G401.6 (cell line): ENCODE measurements around the gene CHMP1A.

Experiments
- FAIRE-seq: peaks from 2 replicates; lab custom pipeline; 2012; peaks lifted over from hg19 to GRCh38; lab: Jason Lieb, UNC

The CHMP1A gene

DNA sequence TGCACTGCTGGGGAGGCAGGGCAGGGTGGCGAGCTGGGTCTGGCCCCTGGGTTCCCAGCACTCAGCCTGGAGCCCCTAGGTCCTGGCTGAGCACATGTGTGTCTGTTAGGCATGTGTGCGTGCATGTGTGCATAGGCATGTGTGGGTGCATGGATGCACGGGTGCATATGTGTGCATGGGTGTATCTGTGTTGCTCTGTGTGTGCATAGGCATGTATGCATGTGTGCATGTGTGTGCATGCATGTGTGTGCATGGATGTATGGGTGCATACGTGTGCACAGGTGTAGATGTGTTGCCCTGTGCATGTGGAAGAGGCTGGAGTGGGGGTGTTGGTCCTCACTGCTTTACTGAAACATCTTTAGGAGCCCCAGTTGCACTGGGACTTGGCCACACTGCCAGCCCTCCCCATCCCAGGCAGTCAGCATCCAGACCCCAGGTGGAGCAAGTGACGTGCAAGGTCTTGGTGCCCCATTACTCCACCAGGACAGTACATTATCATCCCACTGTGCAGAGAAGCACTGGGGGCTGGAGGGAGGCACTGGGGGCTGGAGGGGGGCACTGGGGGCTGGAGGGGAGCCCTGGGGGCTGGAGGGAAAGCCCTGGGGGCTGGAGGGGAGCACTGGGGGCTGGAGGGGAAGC is 54.4 kb downstream of the CHMP1A start:
- FAIRE-seq, result no peak

DNA sequence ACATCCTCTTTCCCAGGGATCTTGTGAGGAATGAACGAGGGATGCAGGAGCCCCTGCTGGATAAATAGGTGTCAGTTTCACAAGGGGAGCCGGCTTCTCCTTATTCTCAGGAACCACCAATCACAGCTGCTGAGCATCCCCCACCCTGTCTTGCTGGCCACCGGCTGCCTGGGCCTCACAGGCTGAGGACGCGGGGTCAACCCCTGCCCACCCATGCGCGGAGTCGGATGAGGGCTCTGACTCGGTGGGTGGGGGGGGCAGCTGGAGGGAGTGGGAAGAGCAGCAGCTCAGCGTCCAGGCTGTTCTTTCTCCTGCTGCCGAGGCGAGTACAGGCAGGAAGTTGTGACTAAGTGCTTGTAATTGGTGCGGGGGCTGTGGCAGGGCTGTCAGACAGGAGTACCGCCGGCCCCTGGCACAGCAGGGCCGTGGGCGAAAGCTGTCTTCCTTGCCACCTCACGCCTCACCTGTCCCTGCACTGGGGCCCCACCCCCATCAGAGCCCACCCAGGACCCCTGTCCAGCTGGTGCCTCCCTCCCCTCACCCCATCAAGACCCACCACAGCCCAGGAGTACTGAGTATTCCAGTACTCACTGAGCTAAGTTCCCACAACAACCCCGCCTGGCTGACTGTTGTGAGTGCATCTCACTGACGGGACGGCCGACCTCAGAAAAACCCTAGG is 55.1 kb downstream of the CHMP1A start:
- no peak for FAIRE-seq

DNA sequence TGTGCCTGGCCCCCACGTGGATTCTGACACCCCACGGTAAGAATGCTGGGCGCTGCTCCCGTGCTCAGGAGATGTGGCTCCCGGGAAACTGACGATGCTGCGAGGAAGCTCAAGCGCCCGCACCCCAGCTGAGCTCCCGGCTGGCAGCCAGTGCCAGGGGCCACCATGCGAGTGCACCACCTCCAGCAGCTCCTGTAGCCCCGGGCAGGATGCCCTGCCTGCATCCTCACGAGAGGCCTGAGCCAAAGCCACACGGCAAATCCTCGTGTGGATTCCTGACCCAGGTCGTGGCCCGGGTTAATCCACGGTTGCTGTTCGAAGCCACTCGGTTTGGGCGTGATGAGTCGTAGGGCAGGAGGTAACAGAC is 55.6 kb downstream of the CHMP1A start:
- no peak for FAIRE-seq

DNA sequence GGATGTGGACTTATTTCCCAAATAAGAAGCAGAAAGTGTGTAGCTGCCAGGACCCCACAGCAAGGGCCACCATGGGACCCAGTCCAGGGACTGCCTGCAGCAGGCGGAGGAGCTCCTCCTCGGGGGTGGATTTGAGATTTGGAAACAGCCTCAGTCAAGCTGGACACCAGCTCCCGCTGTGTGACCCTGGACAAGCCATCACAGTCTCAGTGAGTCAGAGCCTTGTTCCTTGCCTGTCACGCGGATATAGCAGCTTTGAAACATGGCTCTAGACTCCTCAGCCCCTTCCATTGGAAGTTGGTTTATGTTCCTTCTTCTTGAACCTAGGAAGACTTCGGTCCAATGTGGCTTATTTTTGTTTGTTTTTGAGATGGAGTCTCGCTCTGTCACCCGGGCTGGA is 56.6 kb downstream of the CHMP1A start:
- no peak for FAIRE-seq

DNA sequence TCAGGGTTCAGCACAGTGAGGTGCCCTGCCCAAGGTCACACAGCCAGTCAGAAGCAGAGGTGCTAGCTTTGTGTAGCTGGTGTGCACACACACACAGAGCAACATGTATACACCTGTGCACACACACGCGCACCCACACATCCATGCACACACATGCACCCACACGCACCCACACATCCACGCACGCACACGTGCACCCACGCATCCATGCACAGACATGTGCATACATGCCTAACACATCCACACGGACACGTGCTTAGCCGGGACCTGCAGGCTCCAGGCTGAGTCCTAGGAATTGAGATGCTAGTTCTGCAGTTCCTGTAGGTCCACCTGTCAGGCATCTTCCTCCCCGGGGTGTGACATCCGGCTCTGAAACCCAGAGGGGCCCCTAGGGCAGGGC is 57.1 kb downstream of the CHMP1A start:
- FAIRE-seq, result no peak

DNA sequence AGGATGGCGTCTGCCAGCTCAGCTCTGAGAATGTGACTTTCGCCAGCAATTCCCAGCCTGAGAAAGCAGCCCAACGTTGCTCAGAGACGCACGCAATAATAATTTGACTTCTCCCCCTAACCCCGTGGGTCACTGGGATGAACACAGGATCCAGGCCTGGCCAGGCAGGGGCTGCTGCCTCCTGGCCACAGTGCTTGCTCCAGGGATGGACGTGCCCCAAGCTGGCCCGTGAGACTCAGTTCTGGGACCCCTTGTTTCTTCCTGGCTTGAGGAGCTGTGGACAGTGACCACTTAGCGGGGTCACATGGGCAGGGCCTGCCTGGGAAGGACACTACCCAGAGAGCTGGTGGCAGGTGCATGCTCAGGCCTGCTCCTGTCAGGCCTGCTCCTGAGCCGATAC is 57.6 kb downstream of the CHMP1A start:
- FAIRE-seq, result no peak

DNA sequence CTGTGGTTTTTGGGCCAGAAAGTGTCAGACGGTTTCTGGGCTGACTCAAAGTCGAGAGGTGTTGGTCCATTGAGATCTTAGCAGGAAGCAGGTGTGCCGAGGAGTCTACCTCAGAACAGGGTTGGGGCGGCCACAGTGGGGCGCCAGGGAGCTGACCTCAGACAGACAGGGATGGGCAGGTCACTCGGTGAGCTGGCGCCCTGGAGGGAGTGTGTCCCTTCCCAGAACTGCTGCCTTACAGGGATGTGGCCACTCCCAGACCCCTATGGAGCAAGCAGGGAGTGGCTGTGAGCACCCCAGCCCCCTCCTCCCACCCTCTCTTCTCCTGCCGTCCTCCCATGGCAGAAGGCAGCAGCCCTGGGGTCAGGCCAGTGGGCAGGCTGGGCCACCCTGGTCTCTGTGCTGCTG is 58.1 kb downstream of the CHMP1A start:
- FAIRE-seq, result peak; percentile 31

DNA sequence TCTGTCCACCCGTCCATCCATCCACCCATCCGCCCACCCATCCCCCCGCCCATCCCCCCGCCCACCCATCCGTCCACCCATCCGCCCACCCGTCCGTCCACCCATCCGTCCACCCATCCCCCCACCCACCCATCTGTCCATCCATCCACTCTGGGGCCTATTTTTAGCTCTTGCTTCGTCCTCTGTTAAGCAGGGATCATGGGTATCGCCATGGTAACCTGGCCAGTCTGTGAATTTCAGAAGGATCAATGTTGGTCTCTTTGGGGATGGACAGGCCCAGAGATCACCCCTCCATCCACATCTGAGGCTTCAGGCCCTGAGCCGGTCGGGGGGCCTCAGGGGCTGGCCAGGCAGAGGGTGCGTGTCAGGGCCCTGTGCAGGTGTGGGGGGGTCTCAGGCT is 59.3 kb downstream of the CHMP1A start:
- no peak for FAIRE-seq

DNA sequence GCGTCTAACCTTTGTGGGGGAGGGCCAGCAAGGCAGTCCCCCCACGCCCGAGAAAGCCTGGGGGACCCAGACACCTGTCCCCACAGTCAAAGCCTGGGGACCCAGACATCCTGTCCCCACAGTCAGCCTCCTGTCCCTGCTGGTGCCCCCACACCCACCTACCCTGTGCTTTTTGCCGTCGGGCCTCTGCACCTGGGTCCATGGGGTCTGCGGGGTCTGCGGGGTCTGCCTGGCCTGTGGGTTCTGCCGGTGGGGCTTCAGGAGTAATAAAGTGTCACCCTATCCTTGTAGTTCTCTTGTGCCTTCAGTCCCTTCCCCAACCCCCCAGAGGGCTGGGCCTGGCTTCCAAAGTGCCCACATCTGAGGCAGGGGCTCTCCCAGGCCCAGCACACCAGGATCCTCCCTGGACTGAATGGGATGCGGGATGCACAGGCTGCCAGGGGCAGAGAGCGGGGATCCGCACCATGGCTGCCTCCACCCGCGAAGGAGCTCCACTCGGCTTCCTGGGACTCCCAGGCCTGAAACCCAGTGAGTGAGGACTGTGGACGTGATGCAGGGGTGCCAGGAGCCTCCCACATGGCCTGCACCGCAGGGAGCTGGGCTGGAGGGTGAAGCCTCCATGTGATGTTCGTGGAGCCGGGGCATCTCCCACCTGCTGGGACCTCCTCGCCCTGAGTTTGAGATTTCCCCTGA is 60.4 kb downstream of the CHMP1A start:
- no peak for FAIRE-seq

DNA sequence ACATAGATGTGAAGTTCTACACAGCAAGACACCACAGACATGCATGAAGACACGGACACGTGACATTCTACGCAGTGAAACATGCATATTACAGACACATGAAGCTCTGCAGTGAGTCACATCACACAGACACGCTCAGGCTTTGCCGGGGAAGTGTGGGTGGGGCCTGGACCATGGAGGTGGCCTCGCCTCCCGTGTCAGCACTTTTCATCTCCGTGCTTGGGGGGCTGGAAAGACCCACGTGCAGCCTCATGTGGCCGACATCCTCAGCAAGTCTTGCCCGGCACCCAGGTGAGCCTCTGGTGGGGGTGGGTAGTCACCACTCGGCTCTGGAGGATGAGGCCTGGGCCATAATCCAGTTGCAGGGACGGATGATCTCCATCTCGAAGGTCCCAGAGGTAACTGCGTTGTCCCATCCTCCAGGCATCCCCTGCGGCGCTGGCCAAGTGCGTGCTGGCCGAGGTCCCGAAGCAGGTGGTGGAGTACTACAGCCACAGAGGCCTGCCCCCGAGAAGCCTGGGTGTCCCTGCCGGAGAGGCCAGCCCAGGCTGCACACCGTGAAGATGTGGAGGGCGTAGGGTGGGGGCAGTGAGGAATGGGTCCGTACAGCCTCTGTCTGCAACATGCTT is 61.3 kb downstream of the CHMP1A start:
- no peak for FAIRE-seq

DNA sequence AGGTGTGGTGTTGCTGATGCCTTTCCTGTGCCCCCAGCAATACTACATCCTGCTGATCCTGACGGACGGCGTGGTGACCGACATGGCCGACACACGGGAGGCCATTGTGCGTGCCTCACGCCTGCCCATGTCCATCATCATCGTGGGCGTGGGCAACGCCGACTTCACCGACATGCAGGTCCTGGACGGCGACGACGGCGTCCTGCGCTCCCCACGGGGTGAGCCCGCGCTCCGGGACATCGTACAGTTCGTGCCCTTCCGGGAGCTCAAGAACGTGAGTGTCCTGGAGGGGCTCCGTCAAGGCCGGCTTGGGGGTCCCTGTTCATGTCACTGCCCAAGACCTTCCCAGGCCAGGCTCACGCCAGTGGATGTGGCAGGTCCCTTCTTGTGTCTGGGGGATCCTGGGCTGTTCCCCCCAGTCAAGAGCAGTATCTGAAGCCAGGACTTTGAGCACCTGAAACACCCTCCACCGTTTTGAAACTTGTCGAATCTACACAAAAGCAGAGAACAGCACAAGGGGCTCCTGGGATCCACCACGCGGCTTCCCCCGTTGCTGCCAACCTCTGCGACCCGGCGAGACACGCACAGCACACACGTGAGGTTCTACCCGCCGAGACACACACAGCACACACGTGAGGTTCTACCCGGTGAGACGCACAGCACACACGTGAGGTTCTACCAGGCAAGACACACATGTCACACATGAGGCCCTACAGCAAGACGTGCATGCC is 62.0 kb downstream of the CHMP1A start:
- no peak for FAIRE-seq
